Measurements from ENCODE around the gene RHOBTB1.

DNA sequence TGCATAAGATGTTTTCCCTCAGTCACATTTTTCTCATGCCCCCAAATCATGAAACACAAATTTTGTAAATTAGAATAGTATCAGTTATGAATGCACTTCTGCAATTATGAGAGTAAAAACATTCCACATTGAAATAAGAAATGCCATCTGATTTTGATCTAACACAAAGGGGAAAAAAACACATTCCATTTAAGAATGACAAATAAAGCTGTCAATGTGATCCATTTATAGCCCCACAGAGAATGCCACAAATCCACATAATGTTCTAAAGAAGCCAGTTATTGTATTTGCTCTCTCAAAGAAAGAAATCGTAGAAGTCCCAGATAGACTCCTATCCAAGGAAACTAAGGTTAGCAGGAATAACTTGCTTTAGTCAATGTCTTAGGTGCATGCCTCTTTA lies 48.7 kb upstream of the RHOBTB1 start:
- TF ChIP-seq, protein P1, sequence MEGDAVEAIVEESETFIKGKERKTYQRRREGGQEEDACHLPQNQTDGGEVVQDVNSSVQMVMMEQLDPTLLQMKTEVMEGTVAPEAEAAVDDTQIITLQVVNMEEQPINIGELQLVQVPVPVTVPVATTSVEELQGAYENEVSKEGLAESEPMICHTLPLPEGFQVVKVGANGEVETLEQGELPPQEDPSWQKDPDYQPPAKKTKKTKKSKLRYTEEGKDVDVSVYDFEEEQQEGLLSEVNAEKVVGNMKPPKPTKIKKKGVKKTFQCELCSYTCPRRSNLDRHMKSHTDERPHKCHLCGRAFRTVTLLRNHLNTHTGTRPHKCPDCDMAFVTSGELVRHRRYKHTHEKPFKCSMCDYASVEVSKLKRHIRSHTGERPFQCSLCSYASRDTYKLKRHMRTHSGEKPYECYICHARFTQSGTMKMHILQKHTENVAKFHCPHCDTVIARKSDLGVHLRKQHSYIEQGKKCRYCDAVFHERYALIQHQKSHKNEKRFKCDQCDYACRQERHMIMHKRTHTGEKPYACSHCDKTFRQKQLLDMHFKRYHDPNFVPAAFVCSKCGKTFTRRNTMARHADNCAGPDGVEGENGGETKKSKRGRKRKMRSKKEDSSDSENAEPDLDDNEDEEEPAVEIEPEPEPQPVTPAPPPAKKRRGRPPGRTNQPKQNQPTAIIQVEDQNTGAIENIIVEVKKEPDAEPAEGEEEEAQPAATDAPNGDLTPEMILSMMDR (IDR thresholded peaks at IDR 0.05) = no peak
- no peak for TF ChIP-seq ZFX (IDR thresholded peaks at IDR 0.05; ENCODE audit: borderline replicate concordance)

All from 22Rv1 (cell line).